ENCODE measurements around the gene FSIP1. TPM values are rescaled to one million over a fixed set of nuclear protein-coding genes. Genes with fewer than 3 reads are reported as not detected.

The FSIP1 gene
- total and polyA plus RNA-seq, 9 of the 15 experiments (the other 6 are each of a cell fraction or from before 2014, with no cell fraction given) = 0.07 to 0.51 (median 0.29) TPM

GRCh38 chr15:39701988-39702387 is 80.7 kb downstream of the FSIP1 start (continued):
- TF ChIP-seq ZNF592 (IDR thresholded peaks at IDR 0.05) = peak; percentile 64
- TF ChIP-seq, protein P1, sequence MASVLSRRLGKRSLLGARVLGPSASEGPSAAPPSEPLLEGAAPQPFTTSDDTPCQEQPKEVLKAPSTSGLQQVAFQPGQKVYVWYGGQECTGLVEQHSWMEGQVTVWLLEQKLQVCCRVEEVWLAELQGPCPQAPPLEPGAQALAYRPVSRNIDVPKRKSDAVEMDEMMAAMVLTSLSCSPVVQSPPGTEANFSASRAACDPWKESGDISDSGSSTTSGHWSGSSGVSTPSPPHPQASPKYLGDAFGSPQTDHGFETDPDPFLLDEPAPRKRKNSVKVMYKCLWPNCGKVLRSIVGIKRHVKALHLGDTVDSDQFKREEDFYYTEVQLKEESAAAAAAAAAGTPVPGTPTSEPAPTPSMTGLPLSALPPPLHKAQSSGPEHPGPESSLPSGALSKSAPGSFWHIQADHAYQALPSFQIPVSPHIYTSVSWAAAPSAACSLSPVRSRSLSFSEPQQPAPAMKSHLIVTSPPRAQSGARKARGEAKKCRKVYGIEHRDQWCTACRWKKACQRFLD (CRISPR knock-in tag; IDR thresholded peaks at IDR 0.05) = no peak
- TF ChIP-seq, protein P2, sequence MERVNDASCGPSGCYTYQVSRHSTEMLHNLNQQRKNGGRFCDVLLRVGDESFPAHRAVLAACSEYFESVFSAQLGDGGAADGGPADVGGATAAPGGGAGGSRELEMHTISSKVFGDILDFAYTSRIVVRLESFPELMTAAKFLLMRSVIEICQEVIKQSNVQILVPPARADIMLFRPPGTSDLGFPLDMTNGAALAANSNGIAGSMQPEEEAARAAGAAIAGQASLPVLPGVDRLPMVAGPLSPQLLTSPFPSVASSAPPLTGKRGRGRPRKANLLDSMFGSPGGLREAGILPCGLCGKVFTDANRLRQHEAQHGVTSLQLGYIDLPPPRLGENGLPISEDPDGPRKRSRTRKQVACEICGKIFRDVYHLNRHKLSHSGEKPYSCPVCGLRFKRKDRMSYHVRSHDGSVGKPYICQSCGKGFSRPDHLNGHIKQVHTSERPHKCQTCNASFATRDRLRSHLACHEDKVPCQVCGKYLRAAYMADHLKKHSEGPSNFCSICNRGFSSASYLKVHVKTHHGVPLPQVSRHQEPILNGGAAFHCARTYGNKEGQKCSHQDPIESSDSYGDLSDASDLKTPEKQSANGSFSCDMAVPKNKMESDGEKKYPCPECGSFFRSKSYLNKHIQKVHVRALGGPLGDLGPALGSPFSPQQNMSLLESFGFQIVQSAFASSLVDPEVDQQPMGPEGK (CRISPR knock-in tag; IDR thresholded peaks at IDR 0.05; ENCODE audit: borderline replicate concordance) = no peak
- TF ChIP-seq MGA (IDR thresholded peaks at IDR 0.05) = no peak
- TF ChIP-seq STAT5A (IDR thresholded peaks at IDR 0.05; ENCODE audit: borderline replicate concordance, low read length) = no peak
- TF ChIP-seq ZNF184 (CRISPR knock-in tag; IDR thresholded peaks at IDR 0.05) = no peak
- TF ChIP-seq NR2C2 (CRISPR knock-in tag; IDR thresholded peaks at IDR 0.05) = no peak
- TF ChIP-seq NR2C2 (tag; IDR thresholded peaks at IDR 0.05) = 0 out of 2 replicates have a peak, but pooled peaks have one; percentile 23

Data from K562 (cell line).